AG04450 (cell line): ENCODE results near the gene C7orf33. TPM values are rescaled to one million over a fixed set of nuclear protein-coding genes. Genes with fewer than 3 reads are reported as not detected.
"Not testable (repeated sequence)": the region's sequence is repeated elsewhere in the genome, so short reads cannot be mapped to it uniquely, and the experiment has no call there.

ENCODE experiments used
- CTCF ChIA-PET: fragments of 300-600, 350-600 bp; formaldehyde crosslinking; extraction: SDS; loops from one replicate; lab custom pipeline; 2022; ENCODE audit warnings: antibody characterized with exemption, inconsistent platforms; lab: Charles Lee
- POLR2A ChIA-PET: fragments of 350-600 bp; formaldehyde crosslinking; extraction: SDS; loops from one replicate; lab custom pipeline; 2021; ENCODE audit warnings: antibody characterized with exemption, inconsistent platforms; lab: Yijun Ruan, JAX
- DNase-seq: peaks from one replicate; pipeline ENCODE4 v3.0.0-alpha.2; 2011; ENCODE audit warnings: low read depth, low spot score
- H3K27ac ChIP-seq: one replicate; pipeline ENCODE4 v1.5.1; 2012; ENCODE audit warnings: low read depth, low read length, control low read depth
- H3K27me3 ChIP-seq: one replicate; pipeline ENCODE4 v1.6.0; 2012; ENCODE audit warnings: low read length; ENCODE audit not compliant: control insufficient read depth, insufficient read depth
- H3K4me3 ChIP-seq: 2 replicates; pipeline ENCODE4 v1.5.1; 2011; ENCODE audit warnings: mild to moderate bottlenecking, low read depth, low read length, control low read depth
- H3K9me3 ChIP-seq: 2 replicates; pipeline ENCODE4 v1.5.1; 2012; ENCODE audit warnings: low read length; ENCODE audit not compliant: control insufficient read depth, insufficient read depth
- polyA plus RNA-seq: library from polyadenylated mRNA; depleted of rRNA; stranded (reverse); fragments of >200 nt; gene quantifications from 2 replicates; pipeline ENCODE4 v1.2.3, GENCODE V29; 2011
- TF ChIP-seq, protein P1 (sequence below): IDR thresholded peaks from 2 replicates; pipeline ENCODE4 v1.5.1; 2011; ENCODE audit warnings: low read depth, low read length, control low read depth, inconsistent platforms

C7orf33 gene
- polyA plus RNA-seq, 1 experiment: not detected

DNA sequence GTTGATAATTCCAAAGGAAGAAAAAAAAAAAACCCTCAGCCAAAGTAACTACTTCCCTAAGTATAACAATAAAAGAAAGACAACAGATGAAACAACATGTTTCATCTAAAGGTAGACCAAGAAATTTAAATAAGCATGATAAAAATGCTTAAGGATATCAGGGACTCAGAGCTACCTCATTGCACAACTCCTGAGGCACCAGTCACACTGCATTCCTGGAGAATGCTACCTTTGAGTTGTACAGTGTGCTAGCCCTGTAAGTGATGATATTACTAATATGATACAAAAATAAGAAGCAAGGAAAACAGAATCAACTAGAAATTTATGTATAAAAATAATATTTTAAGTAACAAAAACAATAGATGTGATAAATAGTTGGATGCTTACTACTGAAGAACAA, 29.5 kb upstream of the C7orf33 start:
- Histone ChIP-seq H3K4me3 (no peak overlapping the region), H3K27me3 (no peaks in the 10 kb centered on the region), H3K9me3 (no peaks in the 10 kb centered on the region), H3K27ac (no peak overlapping the region)
- ChIA-PET CTCF (interaction anchor here (1.8 to 1.9 kb wide), 2 partner anchors 14 to 402 kb away, joined by 9 to 10 read pairs; no protein-coding TSS in a partner anchor), POLR2A (no interaction called here)
- TF ChIP-seq, protein P1, sequence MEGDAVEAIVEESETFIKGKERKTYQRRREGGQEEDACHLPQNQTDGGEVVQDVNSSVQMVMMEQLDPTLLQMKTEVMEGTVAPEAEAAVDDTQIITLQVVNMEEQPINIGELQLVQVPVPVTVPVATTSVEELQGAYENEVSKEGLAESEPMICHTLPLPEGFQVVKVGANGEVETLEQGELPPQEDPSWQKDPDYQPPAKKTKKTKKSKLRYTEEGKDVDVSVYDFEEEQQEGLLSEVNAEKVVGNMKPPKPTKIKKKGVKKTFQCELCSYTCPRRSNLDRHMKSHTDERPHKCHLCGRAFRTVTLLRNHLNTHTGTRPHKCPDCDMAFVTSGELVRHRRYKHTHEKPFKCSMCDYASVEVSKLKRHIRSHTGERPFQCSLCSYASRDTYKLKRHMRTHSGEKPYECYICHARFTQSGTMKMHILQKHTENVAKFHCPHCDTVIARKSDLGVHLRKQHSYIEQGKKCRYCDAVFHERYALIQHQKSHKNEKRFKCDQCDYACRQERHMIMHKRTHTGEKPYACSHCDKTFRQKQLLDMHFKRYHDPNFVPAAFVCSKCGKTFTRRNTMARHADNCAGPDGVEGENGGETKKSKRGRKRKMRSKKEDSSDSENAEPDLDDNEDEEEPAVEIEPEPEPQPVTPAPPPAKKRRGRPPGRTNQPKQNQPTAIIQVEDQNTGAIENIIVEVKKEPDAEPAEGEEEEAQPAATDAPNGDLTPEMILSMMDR: no peak
- no peak for DNase-seq

DNA sequence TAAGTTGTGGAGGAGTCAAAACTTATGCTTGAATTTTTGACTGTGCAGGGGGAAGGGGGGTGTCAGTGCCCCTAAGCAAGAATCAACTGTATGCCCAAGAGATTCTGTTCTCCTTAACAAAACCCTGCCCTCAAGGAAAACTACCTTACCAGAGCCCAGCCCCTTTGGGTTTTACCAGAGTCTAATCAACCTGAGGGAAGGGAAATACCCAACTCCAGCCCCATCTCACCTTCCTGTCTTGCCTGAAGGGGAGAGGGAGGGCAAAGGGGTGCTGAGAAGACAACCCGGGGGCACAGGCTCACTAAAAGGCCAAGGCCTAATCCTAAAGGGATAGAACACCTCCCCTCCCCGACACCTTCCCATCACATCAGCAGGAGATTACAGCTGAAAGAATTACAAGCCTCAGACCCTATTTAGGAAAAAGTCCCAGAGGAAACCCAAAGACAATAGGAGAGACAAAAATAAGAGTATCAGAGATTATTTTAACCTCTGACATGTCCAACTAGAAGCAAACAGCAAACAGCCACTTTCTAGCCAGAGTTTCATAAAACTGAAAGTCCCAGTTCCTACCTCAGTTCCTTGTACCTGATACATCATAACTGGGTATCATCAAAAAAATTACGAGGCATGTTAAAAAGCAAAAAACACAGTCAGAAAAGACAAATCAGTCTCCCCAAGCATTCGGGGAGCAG, 26.8 kb upstream of the C7orf33 start:
- ChIA-PET POLR2A (no interaction called here), CTCF (interaction anchor here (3.8 kb wide), 1 partner anchor 11 kb away, joined by 23 read pairs; no protein-coding TSS in a partner anchor)

DNA sequence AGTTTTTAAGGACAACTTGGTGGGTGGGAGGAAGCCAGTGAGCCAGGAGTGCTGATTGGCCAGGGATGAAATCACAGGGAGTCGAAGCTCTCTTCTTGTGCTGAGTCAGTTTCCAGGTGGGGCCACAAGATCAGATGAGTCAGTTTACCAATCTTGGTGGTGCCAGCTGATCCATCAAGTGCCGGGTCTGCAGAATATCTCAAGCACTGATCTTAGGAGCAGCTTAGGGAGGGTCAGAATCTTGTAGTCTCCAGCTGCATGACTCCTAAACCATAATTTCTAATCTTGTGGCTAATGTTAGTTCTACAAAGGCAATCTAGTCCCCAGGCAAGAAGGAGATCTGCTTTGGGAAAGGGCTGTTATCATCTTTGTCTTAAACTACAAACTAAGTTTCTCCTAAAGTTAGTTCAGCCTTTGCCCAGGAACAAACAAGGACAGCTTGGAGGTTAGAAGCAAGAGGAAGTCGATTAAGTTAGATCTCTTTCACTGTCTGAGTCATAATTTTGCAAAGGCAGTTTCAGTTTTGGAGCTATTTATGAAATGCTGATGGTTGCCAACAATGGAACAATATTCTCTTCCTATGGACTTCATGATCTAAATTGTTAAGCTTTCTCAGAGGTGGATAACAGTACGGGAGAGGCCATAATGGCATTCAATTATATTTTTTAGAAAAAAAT, 26.2 kb upstream of the C7orf33 start:
- H3K27me3 ChIP-seq, H3K27ac ChIP-seq, DNase-seq, H3K4me3 ChIP-seq, H3K9me3 ChIP-seq, POLR2A ChIA-PET: not testable (repeated sequence)
- CTCF ChIA-PET: interaction anchor here (3.8 kb wide), 1 partner anchor 10 kb away, joined by 23 read pairs; no protein-coding TSS in a partner anchor

More for the DNA sequence above, 26.8 kb upstream of the C7orf33 start:
- TF ChIP-seq, protein P1: no peak
- H3K9me3 ChIP-seq: no peaks in the 10 kb centered on the region
- no peak for DNase-seq
- H3K27me3 ChIP-seq: no peaks in the 10 kb centered on the region
- H3K27ac ChIP-seq: no peak overlapping the region
- no peak overlapping the region for H3K4me3 ChIP-seq

DNA sequence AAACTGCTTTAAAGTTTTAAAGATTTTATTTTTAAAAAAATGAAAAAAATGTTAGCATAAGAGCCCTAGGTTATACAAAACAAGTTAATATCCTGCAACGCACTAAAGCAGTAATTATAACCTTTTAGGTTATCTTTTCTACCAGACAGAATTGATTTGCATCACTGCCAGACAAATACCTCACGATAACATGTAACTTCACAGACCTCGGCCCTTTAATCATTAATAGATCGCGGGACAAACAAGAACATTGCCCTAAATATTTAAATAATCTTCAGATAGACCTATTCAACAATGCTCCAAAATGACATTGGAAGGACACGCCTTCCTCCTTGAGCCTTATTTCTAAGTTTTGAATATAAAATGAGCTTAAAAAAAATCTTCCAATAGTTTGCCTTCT, 23.8 kb upstream of the C7orf33 start:
- TF ChIP-seq, protein P1: no peak
- Histone ChIP-seq H3K27ac (no peak overlapping the region), H3K27me3 (no peaks in the 10 kb centered on the region), H3K9me3 (no peaks in the 10 kb centered on the region), H3K4me3 (no peak overlapping the region)
- ChIA-PET POLR2A (no interaction called here), CTCF (interaction anchor here (1.4 to 3.8 kb wide), 2 partner anchors 8 to 396 kb away, joined by 5 to 23 read pairs; no protein-coding TSS in a partner anchor)
- DNase-seq: no peak

DNA sequence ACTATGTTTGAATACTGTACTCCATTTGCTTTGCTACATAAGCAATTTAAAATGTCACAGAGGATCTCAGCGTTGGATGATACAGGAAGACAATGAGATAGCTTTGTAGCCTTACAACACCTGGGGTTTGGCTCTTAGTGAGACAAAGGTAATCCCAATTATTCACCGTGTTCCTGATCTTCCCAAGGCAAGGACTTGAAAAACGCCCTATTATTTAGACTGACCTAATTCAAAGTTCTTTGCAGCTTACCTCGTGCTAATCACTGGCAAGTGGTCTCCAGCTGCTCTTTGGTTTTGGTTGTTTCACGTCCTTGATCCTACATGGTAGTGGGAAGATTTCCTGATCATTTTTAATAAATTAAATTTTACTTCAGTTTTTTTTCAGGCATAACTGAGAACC, 23.0 kb upstream of the C7orf33 start:
- Histone ChIP-seq H3K9me3 (no peaks in the 10 kb centered on the region), H3K4me3 (no peak overlapping the region), H3K27ac (no peak overlapping the region), H3K27me3 (no peaks in the 10 kb centered on the region)
- ChIA-PET POLR2A (no interaction called here), CTCF (interaction anchor here (1.4 to 3.8 kb wide), 2 partner anchors 7 to 395 kb away, joined by 5 to 23 read pairs; no protein-coding TSS in a partner anchor)
- TF ChIP-seq, protein P1: no peak
- no peak for DNase-seq
